Body of pancreas (tissue), 4 donors: Measurements from ENCODE around the gene ATRAID. TPM values are rescaled to one million over a fixed set of nuclear protein-coding genes. Genes with fewer than 3 reads are reported as not detected.

Experiments used
- ATAC-seq: fragments of 150-250 bp; one replicate; pipeline ENCODE4 v1.9.1; 2016
- DNase-seq, 4 donors: peaks; one replicate each; pipeline ENCODE4 v3.0.0-alpha.2; 2019
- H3K27ac ChIP-seq, 4 donors: fragments of 200-600 bp; sonication (generic); 1 replicate in 3 of 4; 2 replicates in 1 of 4; pipeline versions ENCODE4 v1.5.1 to v1.6.1; 2016 to 2019; ENCODE audit warnings: mild to moderate bottlenecking in 1 of 4, mixed read lengths in 1 of 4, moderate library complexity in 1 of 4
- H3K27me3 ChIP-seq, 2 donors: fragments of 200-600 bp; sonication (generic); one replicate each; pipeline ENCODE4 v1.6.0; 2016; ENCODE audit warnings: mild to moderate bottlenecking in 1 of 2
- H3K36me3 ChIP-seq, 2 donors: fragments of 200-600 bp; sonication (generic); replicated peaks in 1 of 2; 2 replicates each; pipeline ENCODE4 v1.5.1; 2016; ENCODE audit warnings: low read depth in 2 of 2; ENCODE audit not compliant: insufficient read depth in 1 of 2
- H3K4me1 ChIP-seq: fragments of 200-600 bp; sonication (generic); one replicate; pipeline ENCODE4 v1.6.0; 2016
- H3K4me3 ChIP-seq, 2 donors: fragments of 200-600 bp; sonication (generic); 1 replicate in 1 of 2; 2 replicates in 1 of 2; pipeline ENCODE4 v1.5.1; 2016 to 2019
- H3K9me3 ChIP-seq, 3 donors: fragments of 200-600 bp; sonication (generic); 1 replicate in 2 of 3; 2 replicates in 1 of 3; pipeline ENCODE4 v1.5.1; 2016
- CTCF ChIP-seq, 7 experiments: fragments of 450-650 bp in 4 of 7; fragments of 200-600 bp in 3 of 7; sonication (generic) in 3 of 7; IDR thresholded peaks; one replicate each; pipeline ENCODE4 v1.5.1; 2016 to 2019; ENCODE audit warnings: antibody characterized with exemption in 7 of 7
- POLR2A ChIP-seq, 3 donors: fragments of 450-650 bp; IDR thresholded peaks; one replicate each; pipeline ENCODE4 v1.6.1; 2016; ENCODE audit warnings: antibody characterized with exemption in 3 of 3, mild to moderate bottlenecking in 2 of 3
- WGBS, 2 donors: methylation state at CpG; one replicate each; pipeline ENCODE4 v1.1.5; 2017; 5-methylcytosine and 5-hydroxymethylcytosine counted together
- intact Hi-C: fragments of 100-400 bp; cut with DNase I; formaldehyde crosslinking; loops from one replicate; pipeline ENCODE4 v1.15.1; 2023
- total RNA-seq, 2 donors: library from RNA; depleted of rRNA; stranded (reverse); fragments of >200 nt; gene quantifications; one replicate each; pipeline ENCODE4 v1.1.0, GENCODE V29; 2016

The ATRAID gene
- total RNA-seq, 2 donors from 2014 or later = 69.2 to 75.0 TPM

- peaks cover 0 to 18% of the 10 kb centered on the region in 2 donors for H3K27me3 ChIP-seq
- ATAC-seq (no peak), DNase-seq (no peak)
- intact Hi-C loops = no loop called here
- H3K9me3 ChIP-seq = no peaks in the 10 kb centered on the region
- H3K36me3 ChIP-seq = no peaks in the 10 kb centered on the region
- no peak overlapping the region for H3K4me3 ChIP-seq
- TF ChIP-seq POLR2A (IDR thresholded peaks at IDR 0.05) (no peak), CTCF (IDR thresholded peaks at IDR 0.05) (no peak)
- 71 to 81% methylated on average over 3 of the region's 3 CpGs for WGBS, 2 donors
- no peak overlapping the region for H3K27ac ChIP-seq
- H3K4me1 ChIP-seq = no peaks in the 10 kb centered on the region
Measured at GRCh38 chr2:27178469-27178868, 33.4 kb upstream of the ATRAID start.

GRCh38 chr2:27179344-27180000 lies 32.4 kb upstream of the ATRAID start:
- no peak for TF ChIP-seq CTCF (IDR thresholded peaks at IDR 0.05)

GRCh38 chr2:27182346-27182745 lies 29.5 kb upstream of the ATRAID start:
- no peak for DNase-seq
- H3K4me1 ChIP-seq = no peaks in the 10 kb centered on the region
- TF ChIP-seq CTCF (IDR thresholded peaks at IDR 0.05) = no peak
- TF ChIP-seq POLR2A (IDR thresholded peaks at IDR 0.05) = no peak
- H3K27me3 ChIP-seq = peaks cover 0 to 9% of the 10 kb centered on the region in 2 donors
- no peak overlapping the region for H3K27ac ChIP-seq
- no peaks in the 10 kb centered on the region for H3K36me3 ChIP-seq
- 65 to 74% methylated on average over 4 of the region's 4 CpGs for whole genome bisulfite sequencing, 2 donors
- intact Hi-C loops = no loop called here
- no peaks in the 10 kb centered on the region for H3K9me3 ChIP-seq
- ATAC-seq = no peak
- H3K4me3 ChIP-seq = no peak overlapping the region

More at GRCh38 chr2:27179344-27180000, 32.4 kb upstream of the ATRAID start:
- no peak for DNase-seq
- Histone ChIP-seq H3K27ac (no peak overlapping the region), H3K4me3 (no peak overlapping the region), H3K27me3 (peaks cover 0 to 18% of the 10 kb centered on the region in 2 donors), H3K36me3 (no peaks in the 10 kb centered on the region), H3K4me1 (no peaks in the 10 kb centered on the region), H3K9me3 (no peaks in the 10 kb centered on the region)
- ATAC-seq = no peak
- intact Hi-C loops = no loop called here
- 39 to 46% methylated on average over 3 of the region's 3 CpGs for WGBS, 2 donors

- no peak for DNase-seq
- intact Hi-C loops = no loop called here
- 59 to 70% methylated on average over 4 of the region's 4 CpGs for WGBS, 2 donors
- no peaks in the 10 kb centered on the region for H3K27me3 ChIP-seq
- H3K4me1 ChIP-seq = no peaks in the 10 kb centered on the region
- TF ChIP-seq POLR2A (IDR thresholded peaks at IDR 0.05) = no peak
- TF ChIP-seq CTCF (IDR thresholded peaks at IDR 0.05) = no peak
- H3K9me3 ChIP-seq = no peaks in the 10 kb centered on the region
- no peak overlapping the region for H3K27ac ChIP-seq
- H3K4me3 ChIP-seq = no peak overlapping the region
- no peaks in the 10 kb centered on the region for H3K36me3 ChIP-seq
- no peak for ATAC-seq
Measured at GRCh38 chr2:27184115-27184514, 27.7 kb upstream of the ATRAID start.
